ENCODE data around the gene AFF1.

DNA sequence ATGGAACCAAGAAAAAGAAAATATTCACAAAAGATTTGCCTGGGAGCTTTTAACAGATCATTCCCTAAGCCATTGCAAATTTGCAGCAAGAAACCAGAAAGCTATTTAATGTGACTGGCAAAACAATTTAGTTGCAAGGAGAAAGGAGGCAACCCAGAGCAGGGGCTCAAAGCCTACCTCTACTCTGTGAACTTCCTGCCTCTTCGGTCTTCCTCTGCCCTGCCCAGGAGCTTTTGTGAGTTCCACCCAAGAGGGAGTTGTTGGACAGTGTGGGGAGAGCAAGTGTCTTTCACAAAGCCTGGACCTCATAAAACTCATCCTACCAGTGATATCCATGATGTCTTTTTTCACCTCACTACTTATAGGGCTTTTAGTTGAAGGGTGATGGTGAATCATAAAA is 107.4 kb downstream of the AFF1 start:
- TF ChIP-seq FOXP1 (CRISPR knock-in tag; IDR thresholded peaks at IDR 0.05; ENCODE audit: borderline replicate concordance) (no peak), HMGA2 (CRISPR knock-in tag; IDR thresholded peaks at IDR 0.05) (no peak)

Data from WTC11 (cell line).